GM20000 (cell line): ENCODE data around the gene LY86.

Experiments
- DNase-seq: peaks from one replicate; pipeline ENCODE4 v3.0.0; 2012; ENCODE audit warnings: low spot score
- CTCF ChIP-seq: IDR thresholded peaks from 2 replicates; pipeline ENCODE4 v1.5.1; 2012; ENCODE audit warnings: mild to moderate bottlenecking, control low read depth; ENCODE audit errors: extremely low read depth, missing control alignments

The LY86 gene

GRCh38 chr6:6646859-6647258, 58.3 kb downstream of the LY86 start:
- TF ChIP-seq CTCF, result no peak

DNA sequence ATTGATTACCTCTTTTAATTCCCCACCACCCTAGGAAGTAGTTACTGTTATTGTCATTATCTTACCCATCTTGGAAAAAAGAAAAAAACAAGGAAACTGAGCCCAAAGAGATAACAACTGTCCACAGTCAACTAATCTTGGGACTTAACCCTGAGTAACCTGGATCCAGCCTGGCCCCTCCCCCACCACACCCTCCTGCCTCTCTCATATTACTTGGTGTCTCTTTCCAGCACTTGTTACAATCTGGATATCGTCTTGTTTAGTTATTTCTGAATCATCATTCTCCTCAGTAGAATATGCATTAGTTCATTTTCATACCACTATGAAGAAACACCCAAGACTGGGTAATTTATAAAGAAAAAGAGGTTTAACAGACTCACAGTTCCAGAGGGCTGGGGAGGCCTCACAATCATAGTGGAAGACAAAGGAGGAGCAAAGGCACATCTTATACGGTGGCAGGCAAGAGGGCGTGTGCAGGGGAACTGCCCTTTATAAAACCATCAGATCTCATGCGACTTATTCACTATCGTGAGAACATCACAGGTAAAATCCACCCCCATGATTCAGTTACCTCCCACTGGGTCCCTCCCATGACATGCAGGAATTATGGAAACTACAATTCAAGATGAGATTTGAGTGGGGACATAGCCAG, 60.3 kb downstream of the LY86 start:
- no peak for TF ChIP-seq CTCF
- no peak for DNase-seq

More at GRCh38 chr6:6646859-6647258, 58.3 kb downstream of the LY86 start:
- DNase-seq, result no peak

DNA sequence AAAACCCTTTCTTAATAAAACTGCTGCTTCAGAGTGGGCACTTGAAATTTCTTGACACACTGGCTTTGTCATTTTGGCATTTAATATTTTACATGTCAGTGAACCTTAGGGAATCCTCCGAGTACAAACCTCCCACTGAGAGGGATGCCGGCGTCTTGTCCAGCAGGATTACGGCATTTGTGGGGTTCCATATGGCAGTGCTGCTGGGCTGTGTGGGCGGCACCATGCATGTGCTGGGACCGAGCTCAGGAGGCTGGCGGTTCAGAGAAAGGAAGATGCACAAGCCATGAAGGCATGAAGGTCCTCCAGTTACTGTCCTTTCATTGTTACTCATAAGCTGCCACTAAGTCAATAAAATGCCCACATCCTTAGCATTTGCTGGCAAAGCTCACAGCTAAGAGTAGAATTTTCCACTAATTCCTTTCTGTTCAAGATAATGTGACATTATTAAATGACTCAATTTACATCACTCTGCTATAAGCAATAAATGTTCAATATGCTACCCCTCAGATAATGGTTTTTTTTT, 61.4 kb downstream of the LY86 start:
- TF ChIP-seq CTCF, result no peak
- DNase-seq, result no peak

GRCh38 chr6:6650839-6651238, 62.3 kb downstream of the LY86 start:
- no peak for DNase-seq
- no peak for TF ChIP-seq CTCF

DNA sequence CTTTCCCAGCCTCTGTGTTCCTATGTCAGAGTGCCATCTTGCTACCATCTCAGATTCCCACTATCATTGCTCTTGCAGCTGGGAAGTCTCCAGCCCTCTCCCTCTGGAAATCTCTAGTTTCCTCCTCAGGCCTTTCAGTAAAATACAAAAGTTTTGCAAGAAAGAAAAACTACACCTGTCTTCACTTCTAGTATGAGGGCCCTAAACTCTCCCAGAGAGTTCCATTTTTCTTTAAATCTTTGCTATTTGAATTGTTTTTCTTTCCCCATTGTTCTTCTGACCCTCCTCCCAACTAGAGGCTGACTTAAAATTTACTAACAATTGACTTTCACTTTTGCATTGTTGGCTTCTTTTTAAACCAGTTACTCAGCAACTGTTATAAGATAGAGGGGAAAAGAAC, 62.8 kb downstream of the LY86 start:
- TF ChIP-seq CTCF, result no peak

DNA sequence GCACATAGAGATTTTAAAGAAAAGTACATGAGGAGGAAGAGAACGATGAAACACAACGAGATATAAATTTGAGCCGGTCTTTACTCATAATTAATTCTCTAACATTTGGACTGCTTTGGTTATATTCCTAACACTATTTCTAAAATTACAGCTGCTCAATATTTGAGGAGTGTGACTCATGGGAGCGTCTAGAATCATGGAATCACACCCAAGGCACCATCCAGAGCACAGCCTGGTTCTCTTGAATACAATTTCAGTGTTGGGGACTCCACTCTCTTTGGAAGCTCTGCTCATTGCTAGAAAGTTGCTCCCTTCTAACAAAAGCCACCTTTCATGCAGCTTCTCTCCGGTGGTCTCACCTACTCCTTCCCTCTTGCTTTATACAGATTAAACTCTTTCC, 64.4 kb downstream of the LY86 start:
- no peak for DNase-seq
- no peak for TF ChIP-seq CTCF

More for the DNA sequence above, 62.8 kb downstream of the LY86 start:
- DNase-seq, result no peak

DNA sequence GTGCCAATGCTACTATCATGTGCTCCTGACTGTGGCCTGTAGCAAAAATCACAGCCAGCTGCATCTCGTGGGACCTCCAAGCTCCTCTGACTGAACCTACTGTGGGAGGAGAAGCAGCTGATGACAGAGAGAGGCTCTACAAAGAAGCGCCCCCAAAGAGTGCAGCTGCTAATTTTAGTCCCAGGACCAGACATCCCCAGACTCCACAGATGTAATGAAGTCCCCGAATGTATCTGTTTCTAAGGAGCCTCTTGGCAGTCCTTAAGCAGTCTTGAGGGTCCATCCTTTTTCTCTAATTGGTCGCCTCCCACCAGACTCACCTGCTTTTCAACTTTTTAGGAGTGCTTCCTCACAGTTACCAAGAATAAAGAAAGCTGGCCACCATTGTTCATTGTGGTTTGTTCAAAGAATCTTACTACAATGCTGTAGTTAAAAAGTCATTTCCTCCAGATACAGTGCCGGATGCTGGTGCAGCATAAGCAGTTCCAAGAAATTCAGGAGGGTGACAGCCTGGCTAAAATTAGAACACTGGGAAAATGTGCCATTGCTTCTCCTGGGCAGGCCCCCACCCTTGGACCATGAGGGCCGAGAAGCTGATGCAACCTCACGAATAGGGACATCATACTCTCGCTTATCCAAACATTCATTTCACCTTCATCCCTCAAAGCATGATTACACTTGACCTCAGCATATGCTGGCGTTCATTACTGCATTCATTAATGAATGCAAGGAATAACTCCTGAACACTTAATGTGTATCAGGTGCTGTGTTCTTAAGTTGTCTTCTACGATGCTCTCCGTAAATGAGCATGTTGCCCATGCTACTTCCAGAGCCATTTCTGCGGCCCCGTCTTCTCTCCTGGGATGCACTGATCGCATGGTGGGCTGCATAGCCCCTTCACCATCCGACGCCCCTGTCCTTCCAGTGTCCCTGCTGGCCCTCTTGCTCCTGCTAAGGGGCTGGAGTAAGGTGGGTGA, 66.4 kb downstream of the LY86 start:
- TF ChIP-seq CTCF, result no peak
- no peak for DNase-seq
